ENCODE data around the gene MX2.

The MX2 gene

GRCh38 chr21:41362605-41363369 lies 960 bp downstream of the MX2 start:
- H3K27me3 ChIP-seq (ENCODE audit: control insufficient read depth, insufficient read depth, low read length), result no peaks in the 10 kb centered on the region
- no peaks in the 10 kb centered on the region for H3K4me1 ChIP-seq (ENCODE audit: control insufficient read depth, insufficient read depth, low read length)
- H3K4me3 ChIP-seq (ENCODE audit: low read length), result peak overlapping the region; percentile 58
- H3K36me3 ChIP-seq (ENCODE audit: control insufficient read depth, insufficient read depth, low read length), result no peaks in the 10 kb centered on the region
- H3K9ac ChIP-seq (ENCODE audit: low read length), result no peak overlapping the region
- H3K27ac ChIP-seq (ENCODE audit: low read depth, low read length), result no peak overlapping the region

- no peaks in the 10 kb centered on the region for H3K36me3 ChIP-seq (ENCODE audit: control insufficient read depth, insufficient read depth, low read length)
- peak overlapping the region; percentile 58 for H3K4me3 ChIP-seq (ENCODE audit: low read length)
- no peak overlapping the region for H3K9ac ChIP-seq (ENCODE audit: low read length)
- no peaks in the 10 kb centered on the region for H3K4me1 ChIP-seq (ENCODE audit: control insufficient read depth, insufficient read depth, low read length)
- no peaks in the 10 kb centered on the region for H3K27me3 ChIP-seq (ENCODE audit: control insufficient read depth, insufficient read depth, low read length)
- H3K27ac ChIP-seq (ENCODE audit: low read depth, low read length), result no peak overlapping the region
Measured at GRCh38 chr21:41363370-41364270, 1.8 kb downstream of the MX2 start.

GRCh38 chr21:41364308-41364707 lies 2.5 kb downstream of the MX2 start:
- no peaks in the 10 kb centered on the region for H3K4me1 ChIP-seq (ENCODE audit: control insufficient read depth, insufficient read depth, low read length)
- H3K36me3 ChIP-seq (ENCODE audit: control insufficient read depth, insufficient read depth, low read length), result no peaks in the 10 kb centered on the region
- no peak overlapping the region for H3K27ac ChIP-seq (ENCODE audit: low read depth, low read length)
- H3K27me3 ChIP-seq (ENCODE audit: control insufficient read depth, insufficient read depth, low read length), result no peaks in the 10 kb centered on the region
- H3K4me3 ChIP-seq (ENCODE audit: low read length), result no peak overlapping the region
- H3K9ac ChIP-seq (ENCODE audit: low read length), result no peak overlapping the region

GRCh38 chr21:41365377-41366107 lies 3.7 kb downstream of the MX2 start:
- H3K9ac ChIP-seq (ENCODE audit: low read length), result no peak overlapping the region
- H3K4me3 ChIP-seq (ENCODE audit: low read length), result no peak overlapping the region
- no peaks in the 10 kb centered on the region for H3K27me3 ChIP-seq (ENCODE audit: control insufficient read depth, insufficient read depth, low read length)
- H3K4me1 ChIP-seq (ENCODE audit: control insufficient read depth, insufficient read depth, low read length), result no peaks in the 10 kb centered on the region
- no peak overlapping the region for H3K27ac ChIP-seq (ENCODE audit: low read depth, low read length)
- no peaks in the 10 kb centered on the region for H3K36me3 ChIP-seq (ENCODE audit: control insufficient read depth, insufficient read depth, low read length)

- Histone ChIP-seq H3K4me1 (ENCODE audit: control insufficient read depth, insufficient read depth, low read length) (no peaks in the 10 kb centered on the region), H3K27ac (ENCODE audit: low read depth, low read length) (no peak overlapping the region), H3K4me3 (ENCODE audit: low read length) (no peak overlapping the region), H3K9ac (ENCODE audit: low read length) (no peak overlapping the region), H3K27me3 (ENCODE audit: control insufficient read depth, insufficient read depth, low read length) (no peaks in the 10 kb centered on the region), H3K36me3 (ENCODE audit: control insufficient read depth, insufficient read depth, low read length) (no peaks in the 10 kb centered on the region)
Measured at GRCh38 chr21:41366522-41367151, 4.8 kb downstream of the MX2 start.

GRCh38 chr21:41367301-41367944 lies 5.6 kb downstream of the MX2 start:
- no peaks in the 10 kb centered on the region for H3K4me1 ChIP-seq (ENCODE audit: control insufficient read depth, insufficient read depth, low read length)
- no peak overlapping the region for H3K9ac ChIP-seq (ENCODE audit: low read length)
- H3K27ac ChIP-seq (ENCODE audit: low read depth, low read length), result no peak overlapping the region
- H3K36me3 ChIP-seq (ENCODE audit: control insufficient read depth, insufficient read depth, low read length), result no peaks in the 10 kb centered on the region
- no peak overlapping the region for H3K4me3 ChIP-seq (ENCODE audit: low read length)
- no peaks in the 10 kb centered on the region for H3K27me3 ChIP-seq (ENCODE audit: control insufficient read depth, insufficient read depth, low read length)

GRCh38 chr21:41367945-41368734 lies 6.3 kb downstream of the MX2 start:
- no peaks in the 10 kb centered on the region for H3K36me3 ChIP-seq (ENCODE audit: control insufficient read depth, insufficient read depth, low read length)
- H3K27me3 ChIP-seq (ENCODE audit: control insufficient read depth, insufficient read depth, low read length), result no peaks in the 10 kb centered on the region
- no peaks in the 10 kb centered on the region for H3K4me1 ChIP-seq (ENCODE audit: control insufficient read depth, insufficient read depth, low read length)
- H3K27ac ChIP-seq (ENCODE audit: low read depth, low read length), result no peak overlapping the region
- H3K4me3 ChIP-seq (ENCODE audit: low read length), result no peak overlapping the region
- H3K9ac ChIP-seq (ENCODE audit: low read length), result no peak overlapping the region

GRCh38 chr21:41368735-41369104 lies 6.9 kb downstream of the MX2 start:
- no peak overlapping the region for H3K27ac ChIP-seq (ENCODE audit: low read depth, low read length)
- no peak overlapping the region for H3K4me3 ChIP-seq (ENCODE audit: low read length)
- no peaks in the 10 kb centered on the region for H3K27me3 ChIP-seq (ENCODE audit: control insufficient read depth, insufficient read depth, low read length)
- no peaks in the 10 kb centered on the region for H3K36me3 ChIP-seq (ENCODE audit: control insufficient read depth, insufficient read depth, low read length)
- H3K9ac ChIP-seq (ENCODE audit: low read length), result no peak overlapping the region
- no peaks in the 10 kb centered on the region for H3K4me1 ChIP-seq (ENCODE audit: control insufficient read depth, insufficient read depth, low read length)

GRCh38 chr21:41369105-41369919 lies 7.5 kb downstream of the MX2 start:
- Histone ChIP-seq H3K4me3 (ENCODE audit: low read length) (peak overlapping the region; percentile 62), H3K27me3 (ENCODE audit: control insufficient read depth, insufficient read depth, low read length) (no peaks in the 10 kb centered on the region), H3K27ac (ENCODE audit: low read depth, low read length) (no peak overlapping the region), H3K4me1 (ENCODE audit: control insufficient read depth, insufficient read depth, low read length) (no peaks in the 10 kb centered on the region), H3K9ac (ENCODE audit: low read length) (no peak overlapping the region), H3K36me3 (ENCODE audit: control insufficient read depth, insufficient read depth, low read length) (no peaks in the 10 kb centered on the region)

GRCh38 chr21:41369920-41370839 lies 8.4 kb downstream of the MX2 start:
- H3K4me3 ChIP-seq (ENCODE audit: low read length), result peak overlapping the region; percentile 43
- no peak overlapping the region for H3K9ac ChIP-seq (ENCODE audit: low read length)
- H3K27ac ChIP-seq (ENCODE audit: low read depth, low read length), result no peak overlapping the region
- no peaks in the 10 kb centered on the region for H3K36me3 ChIP-seq (ENCODE audit: control insufficient read depth, insufficient read depth, low read length)
- no peaks in the 10 kb centered on the region for H3K4me1 ChIP-seq (ENCODE audit: control insufficient read depth, insufficient read depth, low read length)
- no peaks in the 10 kb centered on the region for H3K27me3 ChIP-seq (ENCODE audit: control insufficient read depth, insufficient read depth, low read length)
